OCI-LY3 (cell line): ENCODE data around the gene LAMC1.

ENCODE experiments used
- EZH2phosphoT487 ChIP-seq: fragments of 200-600 bp; shearing (Covaris generic); IDR thresholded peaks from 2 replicates; pipeline ENCODE4 v1.6.1; 2018; ENCODE audit warnings: antibody characterized with exemption, mixed run types, low read depth
- TF ChIP-seq, protein P1 (sequence below): fragments of 200-600, 300-600 bp; sonication (generic); IDR thresholded peaks from 2 replicates; pipeline ENCODE4 v1.5.1; 2014; ENCODE audit warnings: antibody characterized with exemption, low read length, low read depth

DNA sequence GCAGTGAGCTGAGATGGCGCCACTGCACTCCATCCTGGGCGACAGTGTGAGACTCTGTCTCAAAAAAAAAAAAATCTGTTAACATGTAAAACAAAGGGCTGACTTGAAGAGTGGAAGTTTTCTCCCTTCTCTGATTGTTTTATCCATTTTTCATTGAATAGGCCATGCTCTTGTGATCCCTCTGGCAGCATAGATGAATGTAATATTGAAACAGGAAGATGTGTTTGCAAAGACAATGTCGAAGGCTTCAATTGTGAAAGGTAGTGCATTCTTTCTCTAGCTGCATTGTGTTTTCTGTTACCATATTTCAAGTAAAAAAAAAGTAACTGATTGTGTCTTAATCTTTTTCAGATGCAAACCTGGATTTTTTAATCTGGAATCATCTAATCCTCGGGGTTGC, 93.2 kb downstream of the LAMC1 start:
- TF ChIP-seq, protein P1, sequence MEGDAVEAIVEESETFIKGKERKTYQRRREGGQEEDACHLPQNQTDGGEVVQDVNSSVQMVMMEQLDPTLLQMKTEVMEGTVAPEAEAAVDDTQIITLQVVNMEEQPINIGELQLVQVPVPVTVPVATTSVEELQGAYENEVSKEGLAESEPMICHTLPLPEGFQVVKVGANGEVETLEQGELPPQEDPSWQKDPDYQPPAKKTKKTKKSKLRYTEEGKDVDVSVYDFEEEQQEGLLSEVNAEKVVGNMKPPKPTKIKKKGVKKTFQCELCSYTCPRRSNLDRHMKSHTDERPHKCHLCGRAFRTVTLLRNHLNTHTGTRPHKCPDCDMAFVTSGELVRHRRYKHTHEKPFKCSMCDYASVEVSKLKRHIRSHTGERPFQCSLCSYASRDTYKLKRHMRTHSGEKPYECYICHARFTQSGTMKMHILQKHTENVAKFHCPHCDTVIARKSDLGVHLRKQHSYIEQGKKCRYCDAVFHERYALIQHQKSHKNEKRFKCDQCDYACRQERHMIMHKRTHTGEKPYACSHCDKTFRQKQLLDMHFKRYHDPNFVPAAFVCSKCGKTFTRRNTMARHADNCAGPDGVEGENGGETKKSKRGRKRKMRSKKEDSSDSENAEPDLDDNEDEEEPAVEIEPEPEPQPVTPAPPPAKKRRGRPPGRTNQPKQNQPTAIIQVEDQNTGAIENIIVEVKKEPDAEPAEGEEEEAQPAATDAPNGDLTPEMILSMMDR = no peak
- no peak for TF ChIP-seq EZH2phosphoT487
